ENCODE measurements around the gene EFCAB8. TPM values are rescaled to one million over a fixed set of nuclear protein-coding genes. Genes with fewer than 3 reads are reported as not detected.

The EFCAB8 gene
- total RNA-seq, 1 experiment from 2014 or later, result 0.09 TPM

- H2BK120ac ChIP-seq (ENCODE audit: low read depth, low read length, poor library complexity, severe bottlenecking), result no peak overlapping the region
- no peak overlapping the region for H3K4ac ChIP-seq (ENCODE audit: low read depth, low read length)
- no peak overlapping the region for H3K27ac ChIP-seq (ENCODE audit: insufficient read length, low read depth, low read length)
- no peak overlapping the region for H4K5ac ChIP-seq (ENCODE audit: insufficient read length, low read depth, low read length)
- H3K23ac ChIP-seq (ENCODE audit: insufficient read length, low read depth, low read length), result no peak overlapping the region
- no peaks in the 10 kb centered on the region for H3K23me2 ChIP-seq (ENCODE audit: insufficient read length, low read depth, low read length, poor library complexity, severe bottlenecking)
- no peak overlapping the region for H3K4me2 ChIP-seq (ENCODE audit: insufficient read depth, insufficient read length, low read length)
- no peaks in the 10 kb centered on the region for H4K20me1 ChIP-seq (ENCODE audit: control insufficient read depth, insufficient read depth, insufficient read length)
- TF ChIP-seq, protein P1, sequence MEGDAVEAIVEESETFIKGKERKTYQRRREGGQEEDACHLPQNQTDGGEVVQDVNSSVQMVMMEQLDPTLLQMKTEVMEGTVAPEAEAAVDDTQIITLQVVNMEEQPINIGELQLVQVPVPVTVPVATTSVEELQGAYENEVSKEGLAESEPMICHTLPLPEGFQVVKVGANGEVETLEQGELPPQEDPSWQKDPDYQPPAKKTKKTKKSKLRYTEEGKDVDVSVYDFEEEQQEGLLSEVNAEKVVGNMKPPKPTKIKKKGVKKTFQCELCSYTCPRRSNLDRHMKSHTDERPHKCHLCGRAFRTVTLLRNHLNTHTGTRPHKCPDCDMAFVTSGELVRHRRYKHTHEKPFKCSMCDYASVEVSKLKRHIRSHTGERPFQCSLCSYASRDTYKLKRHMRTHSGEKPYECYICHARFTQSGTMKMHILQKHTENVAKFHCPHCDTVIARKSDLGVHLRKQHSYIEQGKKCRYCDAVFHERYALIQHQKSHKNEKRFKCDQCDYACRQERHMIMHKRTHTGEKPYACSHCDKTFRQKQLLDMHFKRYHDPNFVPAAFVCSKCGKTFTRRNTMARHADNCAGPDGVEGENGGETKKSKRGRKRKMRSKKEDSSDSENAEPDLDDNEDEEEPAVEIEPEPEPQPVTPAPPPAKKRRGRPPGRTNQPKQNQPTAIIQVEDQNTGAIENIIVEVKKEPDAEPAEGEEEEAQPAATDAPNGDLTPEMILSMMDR (conservative IDR thresholded peaks at IDR 0.05), result no peak
- no peak overlapping the region for H4K8ac ChIP-seq (replicated peaks; ENCODE audit: insufficient read length, low read depth, low read length)
- H4K91ac ChIP-seq (ENCODE audit: insufficient read length, low read depth, low read length), result no peak overlapping the region
- no peak overlapping the region for H3K18ac ChIP-seq (ENCODE audit: insufficient read length, low read depth, low read length)
- H3K79me1 ChIP-seq (ENCODE audit: insufficient read depth, low read depth, low read length, poor library complexity, severe bottlenecking), result no peaks in the 10 kb centered on the region
- no peaks in the 10 kb centered on the region for H3K27me3 ChIP-seq (ENCODE audit: insufficient read depth, low read length)
- H2BK20ac ChIP-seq (ENCODE audit: low read depth, low read length, poor library complexity, severe bottlenecking), result no peak overlapping the region
- no peak for DNase-seq
- H3K4me1 ChIP-seq (ENCODE audit: insufficient read depth, low read length), result no peaks in the 10 kb centered on the region
- Mint-ChIP-seq H3K4me1 (no peaks in the 10 kb centered on the region), H3K36me3 (ENCODE audit: insufficient read depth in 1 of 3, low read depth in 3 of 3) (no peaks in the 10 kb centered on the region), H3K27me3 (ENCODE audit: low read depth) (peaks cover 4% of the 10 kb centered on the region), H3K27ac (no peak overlapping the region), H3K4me3 (no peak overlapping the region), H3K9me3 (no peaks in the 10 kb centered on the region)
- no peak overlapping the region for H2BK5ac ChIP-seq (ENCODE audit: insufficient read length, low read length)
- H3K79me2 ChIP-seq (ENCODE audit: insufficient read depth, low read length), result no peaks in the 10 kb centered on the region
- H3T11ph ChIP-seq (ENCODE audit: low read length), result no peak overlapping the region
- H3K56ac ChIP-seq (ENCODE audit: insufficient read length, low read depth, low read length), result no peak overlapping the region
- no CpG with 5 or more reads among the region's 14 CpGs for WGBS (ENCODE audit: extremely low coverage, insufficient read length, low lambda C conversion rate)
- H2AK5ac ChIP-seq (ENCODE audit: insufficient read length, low read length), result no peak overlapping the region
- H2BK15ac ChIP-seq (ENCODE audit: low read depth, low read length), result no peak overlapping the region
- no peak overlapping the region for H3K9ac ChIP-seq (ENCODE audit: extremely low read depth, insufficient read length, low read length)
- no peak overlapping the region for H2AFZ ChIP-seq (ENCODE audit: low read length)
- no peaks in the 10 kb centered on the region for H3K9me3 ChIP-seq (ENCODE audit: control insufficient read depth, low read depth, low read length)
- no peak overlapping the region for H2BK12ac ChIP-seq (ENCODE audit: insufficient read length, low read depth, low read length)
- H3K14ac ChIP-seq (ENCODE audit: insufficient read depth, low read length), result no peak overlapping the region
Measured at GRCh38 chr20:32989507-32990283, 131.0 kb downstream of the EFCAB8 start.

Data from H9 (cell line).